ENCODE measurements around the gene ASNSD1.
"Not testable (repeated sequence)": the region's sequence is repeated elsewhere in the genome, so short reads cannot be mapped to it uniquely, and the experiment has no call there.

Gene ASNSD1

DNA sequence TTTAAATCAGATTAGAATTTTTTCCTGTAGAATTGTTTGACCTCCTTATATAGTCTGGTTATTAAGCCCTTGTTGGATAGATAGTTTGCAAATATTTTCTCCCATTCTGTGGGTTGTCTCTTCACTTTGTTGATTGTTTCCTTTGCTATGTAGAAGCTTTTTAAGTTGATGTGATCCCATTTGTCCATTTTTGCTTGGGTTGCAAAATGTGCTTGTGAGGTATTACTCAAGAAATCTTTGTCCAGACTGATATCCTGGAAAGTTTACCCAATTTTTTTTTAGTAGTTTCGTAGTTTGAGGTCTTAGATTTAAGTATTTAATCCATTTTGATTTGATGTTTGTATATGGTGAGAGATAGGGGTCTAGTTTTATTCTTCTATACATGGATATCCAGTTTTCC is 26.5 kb downstream of the ASNSD1 start:
- not testable (repeated sequence) for DNase-seq (ENCODE audit: low spot score)

- no peak for DNase-seq (ENCODE audit: low spot score)
These were observed 35.0 kb downstream of the ASNSD1 start for GRCh38 chr2:189696223-189696622.

- peak; percentile 59 for DNase-seq (ENCODE audit: low spot score)
These were observed 37.0 kb downstream of the ASNSD1 start for GRCh38 chr2:189698020-189698887.

GRCh38 chr2:189700681-189701080 is 39.4 kb downstream of the ASNSD1 start:
- no peak for DNase-seq (ENCODE audit: low spot score)

- no peak for DNase-seq (ENCODE audit: low spot score)
These were observed 40.8 kb downstream of the ASNSD1 start for GRCh38 chr2:189702071-189702470.

DNA sequence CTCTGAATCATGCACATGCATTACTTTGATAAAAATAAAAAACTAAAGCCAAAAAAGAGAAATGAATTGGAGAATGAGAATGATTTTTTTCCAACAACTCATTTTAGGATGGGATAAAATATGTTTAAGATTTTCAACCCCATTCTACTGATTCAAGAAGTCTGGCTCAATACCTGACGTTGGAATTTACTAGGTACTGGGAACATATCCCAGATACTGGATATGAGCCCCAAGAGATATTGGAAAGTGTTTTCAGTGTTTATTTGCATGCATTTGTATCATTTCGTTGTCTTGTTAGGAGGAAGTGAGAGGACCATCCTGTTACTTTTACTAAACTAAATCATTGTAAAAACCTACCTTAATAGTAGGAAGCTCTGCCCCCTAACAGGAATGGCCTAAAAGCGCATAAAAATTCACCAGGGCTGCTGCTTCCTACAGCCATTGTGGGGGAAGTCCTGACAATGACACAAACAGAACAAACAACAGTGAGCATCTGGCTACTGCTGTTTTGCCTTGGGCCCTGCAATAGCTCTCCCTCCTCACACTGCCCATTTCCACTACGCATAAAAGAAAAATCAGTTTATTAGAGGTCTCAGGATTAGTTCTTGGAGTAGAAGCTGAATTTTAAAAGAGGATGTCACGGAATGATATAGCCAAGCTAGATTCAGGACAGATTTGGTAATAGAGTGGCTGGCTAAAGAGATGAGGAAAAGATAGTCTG is 48.4 kb downstream of the ASNSD1 start:
- DNase-seq (ENCODE audit: low spot score), result no peak

- DNase-seq (ENCODE audit: low spot score), result not testable (repeated sequence)
These were observed 56.3 kb downstream of the ASNSD1 start for GRCh38 chr2:189717593-189717992.

- DNase-seq (ENCODE audit: low spot score), result no peak
These were observed 58.3 kb downstream of the ASNSD1 start for GRCh38 chr2:189719571-189719970.

Measured in CD4-positive, alpha-beta T cell treated with Interleukin-15 for 4 hours (primary cell).